ENCODE measurements around the gene STK11. TPM values are rescaled to one million over a fixed set of nuclear protein-coding genes. Genes with fewer than 3 reads are reported as not detected.

STK11 gene
- total RNA-seq, 1 donor from 2014 or later, result 61.6 TPM

DNA sequence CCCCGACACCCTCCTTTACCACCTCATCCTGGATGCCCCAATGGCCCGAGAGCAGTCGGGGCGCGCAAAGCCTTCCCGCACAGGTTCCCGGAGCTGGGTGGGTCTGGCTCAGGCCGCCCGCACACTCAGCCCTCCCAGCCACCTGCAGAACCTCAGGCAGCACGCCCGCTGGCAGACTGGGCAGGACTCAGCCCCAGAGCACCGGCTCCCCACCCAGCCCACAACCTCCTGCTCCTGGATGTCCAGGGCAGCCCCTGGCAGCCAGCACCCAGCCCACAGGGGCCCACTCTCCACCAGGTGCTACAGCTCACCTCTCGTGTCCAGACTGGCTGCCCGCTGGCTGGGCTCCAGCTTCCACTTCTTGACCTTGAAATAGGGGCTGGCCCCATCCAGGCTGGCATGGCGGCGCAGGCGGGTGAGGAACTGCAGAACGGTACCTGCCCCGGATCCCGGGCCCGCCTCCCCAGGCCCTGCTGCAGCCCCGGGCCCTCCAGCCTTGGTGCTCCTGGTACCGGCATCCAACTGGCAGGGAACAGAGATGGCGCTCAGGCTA, 27.6 kb downstream of the STK11 start:
- Mint-ChIP-seq H3K36me3 (ENCODE audit: low read depth, unreplicated experiment) (peaks cover 7% of the 10 kb centered on the region), H3K27me3 (ENCODE audit: low read depth, unreplicated experiment) (no peaks in the 10 kb centered on the region), H3K4me1 (ENCODE audit: low read depth, unreplicated experiment) (peaks cover 11% of the 10 kb centered on the region), H3K27ac (ENCODE audit: unreplicated experiment) (no peak overlapping the region), H3K9me3 (ENCODE audit: unreplicated experiment) (no peaks in the 10 kb centered on the region), H3K4me3 (ENCODE audit: unreplicated experiment) (no peak overlapping the region)
- peak overlapping the region; percentile 19 for H3K9ac ChIP-seq (ENCODE audit: low read length)
- H3K36me3 ChIP-seq (ENCODE audit: insufficient read depth, low read length), result peaks cover 3% of the 10 kb centered on the region
- H3K4me1 ChIP-seq (ENCODE audit: insufficient read depth, low read length), result peaks cover 21% of the 10 kb centered on the region
- no peak overlapping the region for H2AFZ ChIP-seq (ENCODE audit: low read depth, low read length)
- no peak for FAIRE-seq
- H3K27ac ChIP-seq (ENCODE audit: low read depth, low read length), result no peak overlapping the region
- DNase-seq (ENCODE audit: low read depth), result no peak
- H4K20me1 ChIP-seq (ENCODE audit: insufficient read depth, low read length), result peaks cover 45% of the 10 kb centered on the region
- H3K4me3 ChIP-seq (ENCODE audit: insufficient read depth, low read depth, low read length), result no peak overlapping the region
- TF ChIP-seq EZH2 (IDR thresholded peaks at IDR 0.05; ENCODE audit: insufficient read depth, low read length), result no peak
- TF ChIP-seq, protein P1, sequence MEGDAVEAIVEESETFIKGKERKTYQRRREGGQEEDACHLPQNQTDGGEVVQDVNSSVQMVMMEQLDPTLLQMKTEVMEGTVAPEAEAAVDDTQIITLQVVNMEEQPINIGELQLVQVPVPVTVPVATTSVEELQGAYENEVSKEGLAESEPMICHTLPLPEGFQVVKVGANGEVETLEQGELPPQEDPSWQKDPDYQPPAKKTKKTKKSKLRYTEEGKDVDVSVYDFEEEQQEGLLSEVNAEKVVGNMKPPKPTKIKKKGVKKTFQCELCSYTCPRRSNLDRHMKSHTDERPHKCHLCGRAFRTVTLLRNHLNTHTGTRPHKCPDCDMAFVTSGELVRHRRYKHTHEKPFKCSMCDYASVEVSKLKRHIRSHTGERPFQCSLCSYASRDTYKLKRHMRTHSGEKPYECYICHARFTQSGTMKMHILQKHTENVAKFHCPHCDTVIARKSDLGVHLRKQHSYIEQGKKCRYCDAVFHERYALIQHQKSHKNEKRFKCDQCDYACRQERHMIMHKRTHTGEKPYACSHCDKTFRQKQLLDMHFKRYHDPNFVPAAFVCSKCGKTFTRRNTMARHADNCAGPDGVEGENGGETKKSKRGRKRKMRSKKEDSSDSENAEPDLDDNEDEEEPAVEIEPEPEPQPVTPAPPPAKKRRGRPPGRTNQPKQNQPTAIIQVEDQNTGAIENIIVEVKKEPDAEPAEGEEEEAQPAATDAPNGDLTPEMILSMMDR (IDR thresholded peaks at IDR 0.05; ENCODE audit: insufficient read depth, low read depth, low read length), result no peak
- H3K27me3 ChIP-seq (ENCODE audit: insufficient read depth, low read length), result no peaks in the 10 kb centered on the region
- H3K4me2 ChIP-seq (ENCODE audit: low read length), result peak overlapping the region; percentile 15
- H3K79me2 ChIP-seq (ENCODE audit: insufficient read depth, low read length), result peaks cover 13% of the 10 kb centered on the region
- no peaks in the 10 kb centered on the region for H3K9me3 ChIP-seq (ENCODE audit: insufficient read depth, low read depth, low read length)

DNA sequence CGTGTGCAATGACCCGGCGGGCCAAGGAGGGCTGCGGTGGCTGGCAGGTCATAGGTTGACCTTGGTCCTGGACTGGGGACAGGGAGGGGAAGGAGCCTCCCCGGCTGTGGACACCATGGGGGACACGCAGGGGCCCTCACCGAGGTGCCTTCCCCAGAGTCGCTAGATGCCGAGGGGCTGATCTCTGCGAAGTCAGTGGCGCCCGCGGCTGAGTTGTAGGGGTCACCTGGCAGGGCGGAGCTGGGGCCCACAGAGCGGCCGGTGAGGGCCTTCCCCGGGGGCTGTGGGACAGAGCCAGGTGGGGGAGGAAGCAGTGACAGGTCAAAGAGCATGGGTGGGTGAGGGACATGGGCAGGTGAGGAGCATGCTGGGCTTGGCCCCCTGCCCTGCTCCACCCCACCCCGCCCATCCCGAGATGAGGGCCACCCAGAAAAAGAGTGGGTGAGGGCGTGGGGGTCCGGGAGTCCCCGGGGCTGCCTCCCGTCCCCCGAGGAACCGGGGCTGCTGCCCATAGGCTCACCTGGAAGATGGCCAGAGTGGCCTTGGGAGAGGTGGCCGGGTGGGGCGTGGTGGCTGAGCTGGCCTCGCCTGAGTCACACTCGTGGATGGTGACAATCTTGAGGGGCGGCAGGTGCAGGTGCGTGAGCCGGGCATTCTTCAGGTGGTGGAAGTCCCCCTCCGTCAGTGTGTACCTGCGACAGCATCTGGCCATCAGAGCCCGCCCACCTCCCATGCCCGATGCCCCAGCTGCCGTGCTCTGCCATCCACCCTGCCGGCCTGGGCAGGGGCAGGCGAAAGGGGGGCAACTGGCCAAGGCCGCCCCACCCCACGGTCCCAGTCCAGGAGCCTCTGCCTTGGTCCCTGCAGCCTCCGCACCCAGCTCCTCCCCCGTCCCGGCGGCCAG, 28.7 kb downstream of the STK11 start:
- H3K4me2 ChIP-seq (ENCODE audit: low read length), result no peak overlapping the region
- Mint-ChIP-seq H3K36me3 (ENCODE audit: low read depth, unreplicated experiment) (peaks cover 7% of the 10 kb centered on the region), H3K27me3 (ENCODE audit: low read depth, unreplicated experiment) (no peaks in the 10 kb centered on the region), H3K4me1 (ENCODE audit: low read depth, unreplicated experiment) (peaks cover 11% of the 10 kb centered on the region), H3K9me3 (ENCODE audit: unreplicated experiment) (no peaks in the 10 kb centered on the region), H3K27ac (ENCODE audit: unreplicated experiment) (no peak overlapping the region), H3K4me3 (ENCODE audit: unreplicated experiment) (no peak overlapping the region)
- H3K27me3 ChIP-seq (ENCODE audit: insufficient read depth, low read length), result no peaks in the 10 kb centered on the region
- no peak overlapping the region for H3K27ac ChIP-seq (ENCODE audit: low read depth, low read length)
- TF ChIP-seq EZH2 (IDR thresholded peaks at IDR 0.05; ENCODE audit: insufficient read depth, low read length), result no peak
- TF ChIP-seq, protein P1 (IDR thresholded peaks at IDR 0.05; ENCODE audit: insufficient read depth, low read depth, low read length), result no peak
- no peak overlapping the region for H2AFZ ChIP-seq (ENCODE audit: low read depth, low read length)
- H3K9ac ChIP-seq (ENCODE audit: low read length), result no peak overlapping the region
- H3K79me2 ChIP-seq (ENCODE audit: insufficient read depth, low read length), result peaks cover 13% of the 10 kb centered on the region
- H3K4me3 ChIP-seq (ENCODE audit: insufficient read depth, low read depth, low read length), result no peak overlapping the region
- H4K20me1 ChIP-seq (ENCODE audit: insufficient read depth, low read length), result peaks cover 52% of the 10 kb centered on the region
- peaks cover 21% of the 10 kb centered on the region for H3K4me1 ChIP-seq (ENCODE audit: insufficient read depth, low read length)
- no peaks in the 10 kb centered on the region for H3K9me3 ChIP-seq (ENCODE audit: insufficient read depth, low read depth, low read length)
- no peak for DNase-seq (ENCODE audit: low read depth)
- peaks cover 3% of the 10 kb centered on the region for H3K36me3 ChIP-seq (ENCODE audit: insufficient read depth, low read length)
- no peak for FAIRE-seq
